Measurements from ENCODE around the gene CRYBA4.

Gene CRYBA4

DNA sequence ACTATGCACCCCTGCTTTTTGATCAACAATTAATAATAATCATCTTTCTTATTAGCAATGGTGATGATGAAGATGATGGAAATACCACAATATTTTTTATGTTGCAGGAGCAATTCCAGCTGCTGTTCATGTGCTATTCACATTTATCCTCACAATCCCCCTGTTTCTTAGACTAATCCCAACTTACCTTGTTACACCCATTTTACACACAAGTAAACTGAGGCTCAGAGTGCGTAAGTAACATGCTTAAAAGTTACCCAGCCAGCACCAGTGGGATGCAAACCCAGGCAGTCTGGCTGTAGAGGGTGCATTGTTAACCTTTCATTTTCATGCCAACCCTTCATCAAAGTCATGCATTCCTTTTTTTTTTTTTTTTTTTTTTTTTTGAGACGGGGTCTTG lies 1.6 kb upstream of the CRYBA4 start:
- DNase-seq (ENCODE audit: low read depth in 1 of 2, low spot score in 1 of 2): no peak

GRCh38 chr22:26623984-26624383 lies 2.2 kb downstream of the CRYBA4 start:
- no peak for DNase-seq (ENCODE audit: low read depth in 1 of 2, low spot score in 1 of 2)

DNA sequence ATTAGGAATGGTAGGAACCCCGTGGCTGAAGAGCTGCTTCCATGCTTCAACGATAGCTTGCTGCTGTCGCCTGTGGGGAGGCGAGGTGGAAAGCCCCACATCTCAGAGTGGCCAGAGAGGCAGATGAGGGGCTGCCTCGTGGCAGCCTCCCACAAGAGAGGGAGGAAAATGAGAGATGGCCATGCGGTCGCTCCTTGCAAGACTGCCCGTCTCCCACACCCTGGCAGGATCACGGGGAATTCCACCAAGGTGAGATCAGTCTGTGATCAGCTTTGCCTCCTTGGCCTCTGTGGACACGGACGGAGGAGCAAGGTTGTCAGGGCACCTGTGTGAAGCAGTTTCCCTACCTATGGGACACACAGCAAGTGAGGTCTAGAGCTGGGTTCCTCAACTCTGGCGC lies 3.0 kb downstream of the CRYBA4 start:
- no peak for DNase-seq (ENCODE audit: low read depth in 1 of 2, low spot score in 1 of 2)

DNA sequence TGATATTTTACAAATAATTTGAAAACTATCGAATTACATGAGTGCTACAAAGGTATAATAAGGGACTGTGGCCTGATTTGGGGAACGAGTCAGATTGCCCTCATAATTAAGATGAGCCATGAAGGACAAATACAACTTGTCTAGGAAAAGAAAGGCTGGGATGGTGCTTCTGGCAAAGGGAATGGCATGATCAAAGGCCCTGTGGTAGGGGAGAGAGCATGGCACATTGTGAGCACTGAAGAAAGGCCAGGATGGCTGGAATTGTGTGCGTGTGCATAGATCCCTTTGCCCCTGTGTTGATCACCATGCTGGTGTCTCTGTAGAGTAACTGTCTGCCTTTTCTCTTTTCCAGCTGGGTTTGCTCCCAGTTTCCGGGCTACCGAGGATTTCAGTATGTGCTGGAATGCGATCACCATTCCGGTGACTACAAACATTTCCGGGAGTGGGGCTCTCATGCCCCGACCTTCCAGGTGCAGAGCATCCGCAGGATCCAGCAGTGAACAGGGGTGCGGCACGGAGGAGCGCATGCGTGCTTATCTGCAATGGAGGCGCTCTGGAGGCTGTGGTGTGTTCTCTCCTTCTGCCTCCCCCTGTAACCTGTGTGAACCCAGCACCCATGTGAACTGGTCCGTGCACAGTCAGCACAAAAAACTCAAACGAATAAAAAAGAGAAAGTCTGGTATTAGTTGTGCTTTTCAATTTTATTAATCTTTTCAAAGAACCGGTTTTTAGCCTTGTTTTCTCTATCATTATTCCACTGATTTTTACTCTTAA lies 8.4 kb downstream of the CRYBA4 start:
- DNase-seq (ENCODE audit: low read depth in 1 of 2, low spot score in 1 of 2): no peak

- DNase-seq (ENCODE audit: low read depth in 1 of 2, low spot score in 1 of 2): no peak
Measured at GRCh38 chr22:26631282-26631681, 9.5 kb downstream of the CRYBA4 start.

GRCh38 chr22:26632422-26633155 lies 10.8 kb downstream of the CRYBA4 start:
- DNase-seq (ENCODE audit: low read depth in 1 of 2, low spot score in 1 of 2): no peak

- DNase-seq (ENCODE audit: low read depth in 1 of 2, low spot score in 1 of 2): no peak
Measured at GRCh38 chr22:26634189-26634588, 12.4 kb downstream of the CRYBA4 start.

DNA sequence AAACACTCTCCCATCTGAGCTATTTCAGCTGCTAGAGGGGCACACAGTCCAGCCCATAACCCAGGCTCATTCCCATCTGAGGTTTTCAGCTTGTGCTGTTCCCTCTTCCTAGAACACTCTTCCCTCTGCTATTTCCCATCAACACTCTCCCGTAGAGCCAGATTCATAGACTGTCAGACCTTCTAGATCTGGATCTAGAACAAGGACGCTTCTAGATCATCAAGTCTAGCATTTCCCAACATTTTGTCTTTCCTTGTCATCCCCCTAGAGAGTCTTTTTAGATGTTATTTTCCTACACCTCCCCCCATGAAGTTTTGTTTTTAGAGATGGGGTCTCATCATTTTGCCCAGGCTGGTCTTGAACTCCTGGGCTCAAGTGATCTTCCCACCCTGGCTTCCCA lies 13.4 kb downstream of the CRYBA4 start:
- no peak for DNase-seq (ENCODE audit: low read depth in 1 of 2, low spot score in 1 of 2)

GRCh38 chr22:26636296-26636695 lies 14.5 kb downstream of the CRYBA4 start:
- no peak for DNase-seq (ENCODE audit: low read depth in 1 of 2, low spot score in 1 of 2)

GRCh38 chr22:26642465-26643417 lies 21.0 kb downstream of the CRYBA4 start:
- peak; percentile 38 to 65 for DNase-seq (ENCODE audit: low read depth in 1 of 2, low spot score in 1 of 2)

- DNase-seq (ENCODE audit: low read depth in 1 of 2, low spot score in 1 of 2): no peak
Measured at GRCh38 chr22:26643418-26644100, 21.8 kb downstream of the CRYBA4 start.

GRCh38 chr22:26646158-26646557 lies 24.4 kb downstream of the CRYBA4 start:
- DNase-seq (ENCODE audit: low read depth in 1 of 2, low spot score in 1 of 2): no peak

DNA sequence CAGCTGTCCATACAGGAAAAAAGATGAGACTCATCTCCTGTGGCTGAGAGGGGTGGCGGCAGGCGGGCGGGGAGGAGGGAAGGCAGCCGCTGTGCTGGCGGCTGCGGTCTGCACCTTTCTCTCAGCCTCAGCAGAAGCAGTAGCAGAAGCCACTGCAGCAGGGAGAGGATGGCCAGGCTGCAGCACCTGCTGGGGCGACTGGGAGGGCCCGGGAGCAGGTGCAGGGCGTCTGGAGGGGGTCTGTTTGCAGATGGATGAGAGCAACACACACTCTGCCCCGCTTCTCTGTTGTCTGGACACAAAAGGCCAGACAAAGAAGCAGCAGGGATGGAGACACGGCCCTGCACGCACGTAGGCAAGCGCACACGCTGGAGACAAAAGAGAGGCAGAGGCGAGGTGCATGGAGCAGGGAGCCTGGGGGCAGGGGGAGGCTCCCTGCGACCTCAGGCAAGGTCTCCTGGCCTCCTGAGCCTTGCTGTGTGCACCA lies 26.3 kb downstream of the CRYBA4 start:
- DNase-seq (ENCODE audit: low read depth in 1 of 2, low spot score in 1 of 2): no peak

- no peak for DNase-seq (ENCODE audit: low read depth in 1 of 2, low spot score in 1 of 2)
Measured at GRCh38 chr22:26648528-26649388, 27.0 kb downstream of the CRYBA4 start.

DNA sequence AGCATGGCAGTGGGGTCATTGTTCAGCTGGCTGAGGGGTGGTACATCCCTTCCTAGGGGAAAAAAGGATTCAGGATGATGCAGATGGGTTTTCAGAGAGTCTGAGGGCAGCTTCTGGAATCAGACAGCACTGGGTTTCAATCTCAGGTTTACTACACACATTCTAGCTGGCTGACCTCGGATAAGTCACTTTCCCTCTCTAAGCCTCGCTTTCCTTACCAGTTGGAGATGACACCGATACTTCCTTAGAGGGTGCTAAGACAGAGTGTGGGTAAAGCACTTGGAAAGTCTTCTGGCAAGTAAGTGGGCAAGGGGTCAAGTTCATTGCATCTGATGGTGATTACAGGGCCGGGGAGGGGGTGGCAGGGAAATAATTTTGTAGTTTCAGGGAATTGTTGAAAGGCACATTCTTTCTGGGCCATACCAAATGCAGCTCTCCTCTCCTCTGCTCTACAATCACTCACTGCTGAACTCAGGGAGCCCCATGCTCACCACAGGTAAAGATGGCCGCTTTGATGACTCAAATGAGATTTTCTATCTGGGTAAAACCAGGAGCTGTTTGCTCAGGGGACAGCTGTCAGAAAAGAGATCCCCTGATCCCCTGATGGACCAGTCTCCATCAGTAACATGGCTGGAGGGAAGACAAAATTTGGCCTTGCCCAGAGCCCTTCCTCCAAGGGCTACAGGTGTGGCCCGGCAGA lies 29.1 kb downstream of the CRYBA4 start:
- no peak for DNase-seq (ENCODE audit: low read depth in 1 of 2, low spot score in 1 of 2)

GRCh38 chr22:26651815-26652214 lies 30.1 kb downstream of the CRYBA4 start:
- DNase-seq (ENCODE audit: low read depth in 1 of 2, low spot score in 1 of 2): no peak

- DNase-seq (ENCODE audit: low read depth in 1 of 2, low spot score in 1 of 2): peak; percentile 51 to 58
Measured at GRCh38 chr22:26656891-26657851, 35.4 kb downstream of the CRYBA4 start, which contains the start of gene MIAT. TSS of gene MIAT (plus strand) at chr22:26657588.

DNA sequence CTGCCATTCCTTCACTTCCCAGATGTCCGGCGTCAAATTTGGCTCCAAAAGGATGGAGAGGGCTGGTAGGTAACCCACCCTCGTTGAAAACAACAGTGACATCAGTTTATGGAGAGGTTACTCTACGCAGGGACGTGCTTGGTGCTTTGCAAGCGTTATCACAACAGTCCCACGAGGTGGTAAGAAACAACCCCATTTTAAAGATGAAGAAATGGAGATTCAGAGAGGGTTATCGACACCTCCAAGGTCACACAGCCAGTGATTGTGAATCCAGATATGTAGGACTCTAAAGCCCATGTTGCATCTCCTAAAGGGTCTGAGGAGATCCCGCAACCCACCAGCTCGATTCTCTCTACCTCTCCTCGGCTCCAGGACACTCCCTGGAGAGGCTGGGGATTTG lies 36.4 kb downstream of the CRYBA4 start:
- DNase-seq (ENCODE audit: low read depth in 1 of 2, low spot score in 1 of 2): no peak
